GM12875 (cell line): ENCODE data around the gene CNTNAP5.
A peak's percentile ranks its signal among the peaks of the same experiment; 100 is the strongest.

Experiments used
- H3K4me3 ChIP-seq: one replicate; pipeline ENCODE4 v1.5.1; 2011; ENCODE audit warnings: low read depth, low read length, control low read depth
- CTCF ChIP-seq: IDR thresholded peaks from 2 replicates; pipeline ENCODE4 v1.5.1; 2011; ENCODE audit warnings: low read depth, mild to moderate bottlenecking, control low read depth, inconsistent platforms, low read length, moderate library complexity, borderline replicate concordance; ENCODE audit not compliant: insufficient read depth

Gene CNTNAP5

GRCh38 chr2:124024561-124025170, 421 bp upstream of the CNTNAP5 start:
- no peak for TF ChIP-seq CTCF
- no peak overlapping the region for H3K4me3 ChIP-seq

- no peak overlapping the region for H3K4me3 ChIP-seq
- no peak for TF ChIP-seq CTCF
These were observed 876 bp downstream of the CNTNAP5 start for GRCh38 chr2:124025891-124026434.

- no peak for TF ChIP-seq CTCF
- H3K4me3 ChIP-seq: no peak overlapping the region
These were observed 1.4 kb downstream of the CNTNAP5 start for GRCh38 chr2:124026503-124026902.

GRCh38 chr2:124027182-124027581, 2.1 kb downstream of the CNTNAP5 start:
- peak; percentile 43; the same call in 1 of the 2 replicates for TF ChIP-seq CTCF
- no peak overlapping the region for H3K4me3 ChIP-seq

GRCh38 chr2:124032799-124033198, 7.7 kb downstream of the CNTNAP5 start:
- H3K4me3 ChIP-seq: no peak overlapping the region
- TF ChIP-seq CTCF: no peak

GRCh38 chr2:124034265-124034664, 9.2 kb downstream of the CNTNAP5 start:
- no peak for TF ChIP-seq CTCF
- H3K4me3 ChIP-seq: no peak overlapping the region

- H3K4me3 ChIP-seq: no peak overlapping the region
- TF ChIP-seq CTCF: no peak
These were observed 9.9 kb downstream of the CNTNAP5 start for GRCh38 chr2:124035001-124035400.
